GM23338 (cell line): ENCODE results near the gene USP24. TPM values are rescaled to one million over a fixed set of nuclear protein-coding genes. Genes with fewer than 3 reads are reported as not detected.
A peak's percentile ranks its signal among the peaks of the same experiment; 100 is the strongest.
"Not testable (repeated sequence)": the region's sequence is repeated elsewhere in the genome, so short reads cannot be mapped to it uniquely, and the experiment has no call there.

Experiments used
- ATAC-seq: fragments of 200-7000 bp; cut with Tn5 transposase; 3 replicates; pipeline ENCODE4 v1.9.1; 2020
- DNase-seq: peaks from one replicate; pipeline ENCODE4 v3.0.0-alpha.2; 2015; ENCODE audit warnings: low spot score
- H2AFZ ChIP-seq: fragments of 200-600 bp; sonication (generic); 2 replicates; pipeline ENCODE4 v1.8.0; 2016; ENCODE audit warnings: antibody characterized with exemption, mild to moderate bottlenecking, moderate library complexity
- H3F3A ChIP-seq: fragments of 200-600 bp; sonication (generic); replicated peaks from 2 replicates; pipeline ENCODE4 v1.8.0; 2017; ENCODE audit warnings: antibody characterized with exemption, mixed run types, low read depth
- H3K27ac ChIP-seq: fragments of 200-600 bp; sonication (generic); 2 replicates; pipeline ENCODE4 v1.6.1; 2016; ENCODE audit warnings: low read depth
- H3K27me3 ChIP-seq: fragments of 200-600 bp; sonication (generic); 2 replicates; pipeline ENCODE4 v1.8.0; 2016; ENCODE audit warnings: mild to moderate bottlenecking, mixed run types, moderate library complexity; ENCODE audit not compliant: insufficient read depth
- H3K36me3 ChIP-seq: fragments of 200-600 bp; sonication (generic); 2 replicates; pipeline ENCODE4 v1.8.0; 2016; ENCODE audit warnings: mild to moderate bottlenecking; ENCODE audit not compliant: insufficient read depth
- H3K4me1 ChIP-seq: fragments of 200-600 bp; sonication (generic); 2 replicates; pipeline ENCODE4 v1.8.0; 2016; ENCODE audit warnings: mild to moderate bottlenecking, moderate library complexity; ENCODE audit not compliant: insufficient read depth
- H3K4me2 ChIP-seq: fragments of 200-600 bp; sonication (generic); 2 replicates; pipeline ENCODE4 v1.7.1; 2017; ENCODE audit warnings: mixed run types
- H3K4me3 ChIP-seq: fragments of 200-600 bp; sonication (generic); 2 replicates; pipeline ENCODE4 v1.6.1; 2016; ENCODE audit warnings: mixed run types
- H3K79me2 ChIP-seq: fragments of 200-600 bp; sonication (generic); replicated peaks from 2 replicates; pipeline ENCODE4 v1.8.0; 2017; ENCODE audit warnings: mild to moderate bottlenecking; ENCODE audit not compliant: insufficient read depth
- H3K9me2 ChIP-seq: fragments of 200-600 bp; sonication (generic); 2 replicates; pipeline ENCODE4 v1.8.0; 2017; ENCODE audit not compliant: insufficient read depth
- H4K20me1 ChIP-seq: fragments of 200-600 bp; sonication (generic); replicated peaks from 2 replicates; pipeline ENCODE4 v1.8.0; 2017; ENCODE audit warnings: mild to moderate bottlenecking; ENCODE audit not compliant: insufficient read depth
- H3K27ac Mint-ChIP-seq: 2 replicates; pipeline ENCODE4 v1.8.0; 2020; ENCODE audit warnings: inconsistent platforms, mild to moderate bottlenecking, moderate library complexity, mixed read lengths
- H3K27me3 Mint-ChIP-seq: 3 replicates; pipeline ENCODE4 v1.8.0; 2022; ENCODE audit warnings: low read depth, mild to moderate bottlenecking, moderate library complexity, mixed read lengths, inconsistent platforms; ENCODE audit not compliant: insufficient read depth, poor library complexity
- H3K36me3 Mint-ChIP-seq: 3 replicates; pipeline ENCODE4 v1.8.0; 2021; ENCODE audit warnings: low read depth, mild to moderate bottlenecking, inconsistent platforms, moderate library complexity, mixed read lengths
- H3K4me1 Mint-ChIP-seq: 3 replicates; pipeline ENCODE4 v1.8.0; 2020; ENCODE audit warnings: mild to moderate bottlenecking, inconsistent platforms, mixed read lengths
- H3K4me3 Mint-ChIP-seq: 3 replicates; pipeline ENCODE4 v1.8.0; 2021; ENCODE audit warnings: moderate library complexity, mild to moderate bottlenecking, inconsistent platforms, mixed read lengths
- H3K9me3 Mint-ChIP-seq: 3 replicates; pipeline ENCODE4 v1.8.0; 2020; ENCODE audit warnings: moderate library complexity, mild to moderate bottlenecking, inconsistent platforms, mixed read lengths
- CREB1 ChIP-seq: fragments of 250-450 bp; sonication (Bioruptor Pico); IDR thresholded peaks from 2 replicates; pipeline ENCODE4 v1.5.0; 2020; ENCODE audit warnings: low read depth, mild to moderate bottlenecking, moderate library complexity
- CTCF ChIP-seq, 2 experiments: fragments of 200-600 bp in 1 of 2; sonication (generic) in 1 of 2; conservative IDR thresholded peaks; 2 replicates each; pipeline versions ENCODE4 v1.5.1 to v1.6.1; 2016 to 2017; ENCODE audit warnings: antibody characterized with exemption in 2 of 2, low read depth in 2 of 2, mild to moderate bottlenecking in 2 of 2, moderate library complexity in 1 of 2
- EZH2 ChIP-seq: fragments of 200-600 bp; sonication (generic); IDR thresholded peaks from one replicate; pipeline ENCODE4 v1.8.0; 2017; ENCODE audit warnings: antibody characterized with exemption, mild to moderate bottlenecking, low read depth; ENCODE audit not compliant: unreplicated experiment
- EZH2phosphoT487 ChIP-seq: fragments of 200-600 bp; sonication (generic); IDR thresholded peaks from one replicate; pipeline ENCODE4 v1.8.1; 2018; ENCODE audit warnings: antibody characterized with exemption; ENCODE audit not compliant: unreplicated experiment
- JUNB ChIP-seq: IDR thresholded peaks from one replicate; pipeline ENCODE4 v1.6.1; 2016; ENCODE audit warnings: antibody characterized with exemption; ENCODE audit not compliant: unreplicated experiment
- NANOG ChIP-seq: IDR thresholded peaks from 2 replicates; pipeline ENCODE4 v1.6.1; 2016; ENCODE audit warnings: antibody characterized with exemption, borderline replicate concordance
- STAT1 ChIP-seq: IDR thresholded peaks from one replicate; pipeline ENCODE4 v1.6.1; 2016; ENCODE audit warnings: antibody characterized with exemption; ENCODE audit not compliant: unreplicated experiment
- ZNF114 ChIP-seq: fragments of 250-450 bp; sonication (Bioruptor Pico); IDR thresholded peaks from 2 replicates; pipeline ENCODE4 v1.5.0; 2020; ENCODE audit warnings: mild to moderate bottlenecking, moderate library complexity
- ZNF462 ChIP-seq: fragments of 250-450 bp; sonication (Bioruptor Pico); IDR thresholded peaks from 2 replicates; pipeline ENCODE4 v1.5.0; 2020; ENCODE audit warnings: mild to moderate bottlenecking, moderate library complexity
- polyA plus RNA-seq: library from polyadenylated mRNA; unstranded; fragments of >200 nt; fragmentation: Nextera tagmentation; extraction: Ambion mirVana; gene quantifications from 2 replicates; pipeline ENCODE4 v1.2.1, GENCODE V29; 2016
- total RNA-seq: library from RNA; depleted of rRNA; stranded (reverse); fragments of >200 nt; shearing (Covaris generic); gene quantifications from 2 replicates; pipeline ENCODE4 v1.2.3, GENCODE V29; 2014

USP24 gene
- total and polyA plus RNA-seq, 2 experiments from 2014 or later: 12.1 to 32.6 TPM

- TF ChIP-seq EZH2: no peak
- TF ChIP-seq STAT1: no peak
- no peak for TF ChIP-seq CTCF (conservative IDR thresholded peaks at IDR 0.05; ENCODE audit: low read depth in 2 of 2)
- TF ChIP-seq NANOG: no peak
- no peak for TF ChIP-seq EZH2phosphoT487
Measured at GRCh38 chr1:55117941-55118340, 97.2 kb downstream of the USP24 start (continued).

GRCh38 chr1:55109005-55109404 is 106.2 kb downstream of the USP24 start:
- not testable (repeated sequence) for H3K9me3 Mint-ChIP-seq, H3K4me3 Mint-ChIP-seq, H3F3A ChIP-seq, H3K79me2 ChIP-seq, H4K20me1 ChIP-seq, ATAC-seq, H3K4me2 ChIP-seq, H3K4me1 Mint-ChIP-seq, H3K27me3 Mint-ChIP-seq, H3K4me3 ChIP-seq, H2AFZ ChIP-seq, H3K27me3 ChIP-seq, H3K9me2 ChIP-seq, H3K4me1 ChIP-seq, DNase-seq, H3K27ac ChIP-seq
- Mint-ChIP-seq H3K36me3 (peaks cover 60% of the 10 kb centered on the region), H3K27ac (peak overlapping the region; percentile 45; the same call in 1 of the 2 replicates)
- H3K36me3 ChIP-seq: peaks cover 25% of the 10 kb centered on the region

GRCh38 chr1:55107101-55107500 is 108.1 kb downstream of the USP24 start:
- Histone ChIP-seq H3K27me3 (no peaks in the 10 kb centered on the region), H3K4me3 (no peak overlapping the region), H3K9me2 (no peaks in the 10 kb centered on the region), H3K27ac (no peak overlapping the region), H3K4me1 (no peaks in the 10 kb centered on the region), H3F3A (no peaks in the 10 kb centered on the region), H3K4me2 (no peak overlapping the region), H2AFZ (no peak overlapping the region), H3K79me2 (no peaks in the 10 kb centered on the region), H4K20me1 (no peaks in the 10 kb centered on the region), H3K36me3 (peaks cover 27% of the 10 kb centered on the region; the same call in 1 of the 2 replicates)
- no peak for ATAC-seq
- Mint-ChIP-seq H3K27ac (no peak overlapping the region), H3K4me3 (no peak overlapping the region), H3K9me3 (no peaks in the 10 kb centered on the region), H3K27me3 (peaks cover 2% of the 10 kb centered on the region), H3K4me1 (no peaks in the 10 kb centered on the region), H3K36me3 (peaks cover 49% of the 10 kb centered on the region)
- no peak for DNase-seq
- no peak for TF ChIP-seq ZNF462 (CRISPR knock-in tag)
- TF ChIP-seq NANOG: no peak
- no peak for TF ChIP-seq CREB1
- no peak for TF ChIP-seq CTCF (conservative IDR thresholded peaks at IDR 0.05; ENCODE audit: low read depth in 2 of 2)
- TF ChIP-seq ZNF114 (CRISPR knock-in tag): no peak
- TF ChIP-seq EZH2phosphoT487: no peak
- TF ChIP-seq STAT1: no peak
- TF ChIP-seq JUNB: no peak
- no peak for TF ChIP-seq EZH2
